NT2/D1 (cell line): ENCODE results near the gene NRDE2.

Source experiments
- DNase-seq: peaks from one replicate; pipeline ENCODE4 v3.0.0-alpha.2; 2011; ENCODE audit warnings: low read depth, low spot score
- H3K27me3 ChIP-seq: 2 replicates; pipeline ENCODE4 v1.6.0; 2011; ENCODE audit warnings: mild to moderate bottlenecking; ENCODE audit not compliant: insufficient read length, insufficient read depth
- H3K36me3 ChIP-seq: 2 replicates; pipeline ENCODE4 v1.6.1; 2011; ENCODE audit warnings: mild to moderate bottlenecking, low read length, mixed read lengths; ENCODE audit not compliant: insufficient read depth, insufficient read length
- H3K4me1 ChIP-seq: 2 replicates; pipeline ENCODE4 v1.5.1; 2011; ENCODE audit not compliant: insufficient read depth, insufficient read length
- H3K4me3 ChIP-seq: 2 replicates; pipeline ENCODE4 v1.5.1; 2011; ENCODE audit warnings: low read depth; ENCODE audit not compliant: insufficient read length
- H3K9ac ChIP-seq: 2 replicates; pipeline ENCODE4 v1.6.0; 2011; ENCODE audit warnings: low read depth; ENCODE audit not compliant: insufficient read length
- H3K9me3 ChIP-seq: 2 replicates; pipeline ENCODE4 v1.5.1; 2011; ENCODE audit warnings: mild to moderate bottlenecking, low read length; ENCODE audit not compliant: insufficient read depth
- SUZ12 ChIP-seq: IDR thresholded peaks from 2 replicates; pipeline ENCODE4 v1.6.1; 2011; ENCODE audit not compliant: insufficient read length, insufficient read depth; ENCODE audit errors: extremely low read depth
- YY1 ChIP-seq: IDR thresholded peaks from 2 replicates; pipeline ENCODE4 v1.6.1; 2011; ENCODE audit not compliant: insufficient read length, insufficient read depth
- ZNF274 ChIP-seq: IDR thresholded peaks from 2 replicates; pipeline ENCODE4 v1.6.1; 2011; ENCODE audit warnings: mild to moderate bottlenecking, low read depth, low read length

Gene NRDE2

GRCh38 chr14:90280096-90280495, 51.6 kb downstream of the NRDE2 start:
- TF ChIP-seq YY1 (no peak), SUZ12 (no peak), ZNF274 (no peak)
- Histone ChIP-seq H3K9me3 (no peaks in the 10 kb centered on the region), H3K27me3 (no peaks in the 10 kb centered on the region), H3K9ac (no peak overlapping the region), H3K4me1 (no peaks in the 10 kb centered on the region), H3K4me3 (no peak overlapping the region), H3K36me3 (peaks cover 42% of the 10 kb centered on the region)
- no peak for DNase-seq

- Histone ChIP-seq H3K9me3 (no peaks in the 10 kb centered on the region), H3K4me1 (peaks cover 2% of the 10 kb centered on the region), H3K9ac (no peak overlapping the region), H3K27me3 (no peaks in the 10 kb centered on the region), H3K4me3 (no peak overlapping the region), H3K36me3 (peaks cover 45% of the 10 kb centered on the region)
- no peak for DNase-seq
- TF ChIP-seq YY1 (no peak), ZNF274 (no peak), SUZ12 (no peak)
Observed at GRCh38 chr14:90278199-90279175, 53.3 kb downstream of the NRDE2 start.

DNA sequence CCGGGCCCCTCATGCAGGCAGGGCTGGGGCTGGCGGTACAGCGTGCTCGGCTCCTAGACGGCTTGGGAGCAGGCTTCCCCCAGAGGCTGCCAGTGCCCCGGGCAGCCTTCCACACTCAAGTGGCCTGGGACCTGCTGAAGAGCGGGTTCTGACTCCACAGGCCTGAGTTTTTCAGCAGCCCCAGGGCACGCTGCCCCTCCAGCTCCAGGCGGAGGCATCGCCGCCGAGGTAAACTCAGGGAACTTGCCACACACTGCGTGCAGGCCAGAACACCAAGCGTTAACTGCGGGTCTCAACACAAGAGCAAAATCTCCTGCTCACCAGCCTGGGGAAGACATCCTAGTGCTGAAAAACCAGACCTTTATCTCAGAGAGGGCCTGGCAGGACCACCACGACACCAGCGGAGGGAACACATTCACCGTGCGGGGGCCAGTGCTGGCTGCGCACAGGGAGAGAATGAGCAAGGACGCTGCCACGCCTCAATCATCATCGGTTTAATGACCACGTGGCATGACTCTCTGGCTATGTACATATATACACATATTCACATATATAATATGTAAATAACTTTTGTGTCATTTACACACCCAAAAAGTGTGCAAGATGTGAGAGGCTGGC, 54.1 kb downstream of the NRDE2 start:
- DNase-seq = no peak
- no peak overlapping the region for H3K9ac ChIP-seq
- TF ChIP-seq ZNF274 = no peak
- no peak for TF ChIP-seq YY1
- TF ChIP-seq SUZ12 = no peak
- H3K36me3 ChIP-seq = peaks cover 50% of the 10 kb centered on the region
- H3K4me3 ChIP-seq = no peak overlapping the region
- no peaks in the 10 kb centered on the region for H3K27me3 ChIP-seq
- peaks cover 2% of the 10 kb centered on the region for H3K4me1 ChIP-seq
- H3K9me3 ChIP-seq = no peaks in the 10 kb centered on the region

DNA sequence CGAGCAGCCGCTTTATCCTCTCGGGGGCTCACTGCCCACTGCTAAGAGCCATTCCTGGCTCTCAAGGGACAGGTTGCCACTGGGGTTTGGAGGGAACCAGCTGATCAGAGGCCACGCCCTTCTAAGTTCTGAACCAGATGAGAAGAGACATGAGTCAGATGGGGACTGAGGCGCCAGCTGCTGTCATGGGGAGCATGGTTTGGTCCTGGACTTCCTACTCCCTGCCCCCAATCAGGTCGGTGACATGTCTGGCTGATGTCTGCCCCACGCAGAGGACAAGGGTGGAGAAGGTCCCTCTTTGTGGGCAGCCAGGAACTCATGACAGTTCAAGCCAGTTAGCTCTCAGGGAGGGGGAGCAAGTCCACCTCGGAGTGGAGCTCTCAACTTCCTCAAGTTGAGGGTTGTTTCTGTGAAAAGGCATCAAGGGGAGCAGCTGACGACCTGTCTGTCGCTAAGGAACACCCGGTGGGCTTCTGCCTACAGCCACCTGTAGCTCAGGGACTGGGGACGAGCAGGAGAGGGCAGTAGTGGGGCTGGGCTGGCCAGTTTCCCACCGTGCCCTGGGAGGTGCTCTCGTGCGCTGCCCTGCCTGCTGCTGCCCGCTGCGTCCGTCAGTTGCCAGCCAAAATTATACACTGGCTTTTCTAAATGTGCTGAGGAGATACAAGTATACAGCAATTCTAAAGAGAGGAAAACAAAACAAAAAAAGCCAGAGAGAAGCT, 54.9 kb downstream of the NRDE2 start:
- Histone ChIP-seq H3K27me3 (no peaks in the 10 kb centered on the region), H3K4me3 (no peak overlapping the region), H3K9me3 (no peaks in the 10 kb centered on the region), H3K9ac (no peak overlapping the region), H3K36me3 (peaks cover 54% of the 10 kb centered on the region), H3K4me1 (peaks cover 2% of the 10 kb centered on the region)
- no peak for TF ChIP-seq ZNF274
- TF ChIP-seq YY1 = no peak
- TF ChIP-seq SUZ12 = no peak
- DNase-seq = no peak

DNA sequence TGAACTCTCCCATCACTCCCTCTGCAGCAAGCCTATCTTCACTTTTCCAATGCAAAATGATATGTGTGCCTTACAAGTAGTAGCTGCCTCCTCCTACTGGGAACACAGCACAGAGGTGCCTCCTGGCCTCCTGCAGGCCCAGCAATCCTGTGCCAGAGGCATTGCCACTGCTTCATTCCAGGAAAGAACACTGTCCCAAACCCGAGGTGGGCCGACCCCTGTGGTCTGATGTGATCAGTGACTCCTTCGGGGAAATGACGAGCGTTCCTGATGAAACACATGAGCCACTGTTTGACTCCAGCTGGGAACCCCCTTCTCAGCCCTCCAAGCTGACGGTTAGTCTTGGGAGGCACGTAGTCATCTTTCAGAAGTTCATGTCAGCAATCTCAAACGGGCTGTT, 55.9 kb downstream of the NRDE2 start:
- Histone ChIP-seq H3K27me3 (no peaks in the 10 kb centered on the region), H3K4me1 (peaks cover 2% of the 10 kb centered on the region), H3K36me3 (peaks cover 58% of the 10 kb centered on the region), H3K4me3 (no peak overlapping the region), H3K9ac (no peak overlapping the region), H3K9me3 (no peaks in the 10 kb centered on the region)
- TF ChIP-seq SUZ12 = no peak
- TF ChIP-seq ZNF274 = no peak
- TF ChIP-seq YY1 = no peak
- no peak for DNase-seq

GRCh38 chr14:90275458-90275814, 56.3 kb downstream of the NRDE2 start:
- no peaks in the 10 kb centered on the region for H3K27me3 ChIP-seq
- DNase-seq = no peak
- no peak overlapping the region for H3K9ac ChIP-seq
- peaks cover 2% of the 10 kb centered on the region for H3K4me1 ChIP-seq
- no peak for TF ChIP-seq YY1
- no peak for TF ChIP-seq SUZ12
- TF ChIP-seq ZNF274 = no peak
- H3K36me3 ChIP-seq = peaks cover 60% of the 10 kb centered on the region
- H3K4me3 ChIP-seq = no peak overlapping the region
- H3K9me3 ChIP-seq = no peaks in the 10 kb centered on the region

DNA sequence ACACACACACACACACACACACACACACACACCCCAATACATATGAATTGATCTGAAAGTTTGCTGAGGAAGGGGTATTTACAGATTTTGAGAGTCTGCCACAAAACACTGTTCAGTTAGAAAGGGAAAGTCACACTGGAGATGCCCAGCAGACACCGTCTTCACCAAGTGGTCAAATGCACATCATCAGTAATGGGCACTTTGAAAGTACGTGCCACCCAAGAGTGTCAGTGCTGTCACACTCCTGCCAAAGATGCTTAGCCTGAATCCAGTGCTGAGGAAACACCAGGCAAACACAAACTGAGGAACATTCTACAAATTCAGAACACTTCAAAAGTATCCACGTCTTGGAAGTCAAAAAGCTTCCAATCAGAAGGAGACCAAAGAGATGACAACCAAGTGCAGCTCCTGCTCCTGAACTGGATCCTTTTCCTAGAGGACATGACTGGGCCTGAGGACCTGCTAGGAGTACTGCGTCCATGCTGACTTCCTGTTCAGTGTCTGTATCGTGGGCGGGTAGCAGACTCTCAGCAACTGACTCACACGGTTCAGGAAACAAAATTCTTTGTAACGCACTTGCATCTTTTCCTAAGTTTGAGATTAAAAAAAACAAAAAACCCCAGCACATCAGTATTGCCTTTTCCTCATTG, 56.8 kb downstream of the NRDE2 start:
- no peak for DNase-seq
- Histone ChIP-seq H3K9ac (no peak overlapping the region), H3K9me3 (no peaks in the 10 kb centered on the region), H3K36me3 (peaks cover 60% of the 10 kb centered on the region), H3K4me1 (peaks cover 2% of the 10 kb centered on the region), H3K27me3 (no peaks in the 10 kb centered on the region), H3K4me3 (no peak overlapping the region)
- TF ChIP-seq YY1 (no peak), SUZ12 (no peak), ZNF274 (no peak)
